Keratinocyte (primary cell): ENCODE data around the gene REEP3.

Experiments used
- EZH2 ChIP-seq: IDR thresholded peaks from one replicate; pipeline ENCODE4 v1.6.1; 2012; ENCODE audit warnings: inconsistent platforms, mild to moderate bottlenecking, low read length, moderate library complexity
- TF ChIP-seq, protein P1 (sequence below), 3 experiments: IDR thresholded peaks in 1 of 3; conservative IDR thresholded peaks in 1 of 3; optimal IDR thresholded peaks in 1 of 3; 2 replicates in 2 of 3; 3 replicates in 1 of 3; pipeline versions ENCODE3 to v1.5.1; 2011; ENCODE audit warnings: low read length in 3 of 3, mild to moderate bottlenecking in 3 of 3, moderate library complexity in 2 of 3, control low read depth in 1 of 3, inconsistent platforms in 1 of 3; ENCODE audit not compliant: insufficient read depth in 2 of 3; ENCODE audit errors: extremely low read depth in 1 of 3

DNA sequence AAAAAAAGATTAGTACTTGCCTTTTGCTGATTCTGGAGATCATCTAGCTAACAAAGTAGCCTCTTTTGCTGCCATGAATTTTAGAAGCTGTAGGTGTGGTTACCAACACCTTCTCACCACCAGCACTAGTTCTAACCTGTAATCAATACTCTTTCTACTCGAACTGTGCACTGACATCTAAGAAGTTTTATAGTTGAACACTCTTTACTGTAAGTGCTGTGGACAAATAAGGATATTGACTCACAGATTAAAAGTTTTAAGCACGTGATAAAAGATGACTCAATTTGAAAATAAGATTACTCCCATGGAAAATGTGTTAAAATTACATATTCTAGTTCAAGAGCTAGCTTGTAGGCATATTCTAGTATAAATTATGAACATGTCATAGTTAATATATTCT is 89.9 kb downstream of the REEP3 start:
- TF ChIP-seq, protein P1, sequence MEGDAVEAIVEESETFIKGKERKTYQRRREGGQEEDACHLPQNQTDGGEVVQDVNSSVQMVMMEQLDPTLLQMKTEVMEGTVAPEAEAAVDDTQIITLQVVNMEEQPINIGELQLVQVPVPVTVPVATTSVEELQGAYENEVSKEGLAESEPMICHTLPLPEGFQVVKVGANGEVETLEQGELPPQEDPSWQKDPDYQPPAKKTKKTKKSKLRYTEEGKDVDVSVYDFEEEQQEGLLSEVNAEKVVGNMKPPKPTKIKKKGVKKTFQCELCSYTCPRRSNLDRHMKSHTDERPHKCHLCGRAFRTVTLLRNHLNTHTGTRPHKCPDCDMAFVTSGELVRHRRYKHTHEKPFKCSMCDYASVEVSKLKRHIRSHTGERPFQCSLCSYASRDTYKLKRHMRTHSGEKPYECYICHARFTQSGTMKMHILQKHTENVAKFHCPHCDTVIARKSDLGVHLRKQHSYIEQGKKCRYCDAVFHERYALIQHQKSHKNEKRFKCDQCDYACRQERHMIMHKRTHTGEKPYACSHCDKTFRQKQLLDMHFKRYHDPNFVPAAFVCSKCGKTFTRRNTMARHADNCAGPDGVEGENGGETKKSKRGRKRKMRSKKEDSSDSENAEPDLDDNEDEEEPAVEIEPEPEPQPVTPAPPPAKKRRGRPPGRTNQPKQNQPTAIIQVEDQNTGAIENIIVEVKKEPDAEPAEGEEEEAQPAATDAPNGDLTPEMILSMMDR (optimal IDR thresholded peaks at IDR 0.05 in 1 of 3, IDR thresholded peaks at IDR 0.05 in 1 of 3, conservative IDR thresholded peaks at IDR 0.05 in 1 of 3; ENCODE audit: extremely low read depth in 1 of 3, insufficient read depth in 2 of 3, low read length in 3 of 3) = no peak
- TF ChIP-seq EZH2 = no peak
